Measurements from ENCODE around the gene ADGB. TPM values are rescaled to one million over a fixed set of nuclear protein-coding genes. Genes with fewer than 3 reads are reported as not detected.

The ADGB gene
- total and polyA plus RNA-seq, 2 donors (not counting 1 experiment from before 2014, with no cell fraction given): not detected

GRCh38 chr6:146767632-146768031 lies 168.9 kb downstream of the ADGB start:
- no peaks in the 10 kb centered on the region for H3K4me1 ChIP-seq (ENCODE audit: control insufficient read depth, extremely low read depth, insufficient read depth, low read length)
- H3K4me3 ChIP-seq (replicated peaks in 1 of 4; ENCODE audit: control extremely low read depth in 1 of 4, insufficient read depth in 1 of 4, low read depth in 3 of 4, low read length in 4 of 4): no peak overlapping the region
- TF ChIP-seq CTCF (conservative IDR thresholded peaks at IDR 0.05 in 1 of 2, IDR thresholded peaks at IDR 0.05 in 1 of 2; ENCODE audit: low read depth in 1 of 2, low read length in 2 of 2) (no peak), EZH2 (IDR thresholded peaks at IDR 0.05; ENCODE audit: low read length, missing control alignments) (no peak)
- H3K36me3 ChIP-seq (ENCODE audit: control insufficient read depth, insufficient read depth, low read length): no peaks in the 10 kb centered on the region
- no peak overlapping the region for H2AFZ ChIP-seq (ENCODE audit: low read length)
- no peak overlapping the region for H3K9ac ChIP-seq (ENCODE audit: insufficient read depth, low read length)
- no peaks in the 10 kb centered on the region for H3K9me3 ChIP-seq (ENCODE audit: control insufficient read depth, insufficient read depth, low read depth, low read length)
- no peaks in the 10 kb centered on the region for H3K27me3 ChIP-seq (ENCODE audit: control insufficient read depth, insufficient read depth, low read length)
- no peaks in the 10 kb centered on the region for H3K79me2 ChIP-seq (ENCODE audit: control insufficient read depth, insufficient read depth, low read length)
- no peaks in the 10 kb centered on the region for H4K20me1 ChIP-seq (ENCODE audit: control insufficient read depth, extremely low read depth, insufficient read depth, low read length)
- no peak overlapping the region for H3K27ac ChIP-seq (ENCODE audit: insufficient read depth, low read length)
- no peak overlapping the region for H3K4me2 ChIP-seq (ENCODE audit: extremely low read depth, insufficient read depth, low read length)
- no peak for DNase-seq (ENCODE audit: low read depth in 2 of 2)

- Histone ChIP-seq H2AFZ (ENCODE audit: low read length) (no peak overlapping the region), H3K79me2 (ENCODE audit: control insufficient read depth, insufficient read depth, low read length) (no peaks in the 10 kb centered on the region), H3K4me3 (replicated peaks in 1 of 4; ENCODE audit: control extremely low read depth in 1 of 4, insufficient read depth in 1 of 4, low read depth in 3 of 4, low read length in 4 of 4) (no peak overlapping the region), H3K4me1 (ENCODE audit: control insufficient read depth, extremely low read depth, insufficient read depth, low read length) (no peaks in the 10 kb centered on the region), H3K9ac (ENCODE audit: insufficient read depth, low read length) (no peak overlapping the region), H4K20me1 (ENCODE audit: control insufficient read depth, extremely low read depth, insufficient read depth, low read length) (no peaks in the 10 kb centered on the region), H3K27ac (ENCODE audit: insufficient read depth, low read length) (no peak overlapping the region), H3K9me3 (ENCODE audit: control insufficient read depth, insufficient read depth, low read depth, low read length) (no peaks in the 10 kb centered on the region), H3K4me2 (ENCODE audit: extremely low read depth, insufficient read depth, low read length) (no peak overlapping the region), H3K27me3 (ENCODE audit: control insufficient read depth, insufficient read depth, low read length) (no peaks in the 10 kb centered on the region), H3K36me3 (ENCODE audit: control insufficient read depth, insufficient read depth, low read length) (no peaks in the 10 kb centered on the region)
- TF ChIP-seq CTCF (conservative IDR thresholded peaks at IDR 0.05 in 1 of 2, IDR thresholded peaks at IDR 0.05 in 1 of 2; ENCODE audit: low read depth in 1 of 2, low read length in 2 of 2) (no peak), EZH2 (IDR thresholded peaks at IDR 0.05; ENCODE audit: low read length, missing control alignments) (no peak)
- no peak for DNase-seq (ENCODE audit: low read depth in 2 of 2)
These were observed 169.9 kb downstream of the ADGB start for GRCh38 chr6:146768722-146769121.

- no peak overlapping the region for H3K9ac ChIP-seq (ENCODE audit: insufficient read depth, low read length)
- H3K9me3 ChIP-seq (ENCODE audit: control insufficient read depth, insufficient read depth, low read depth, low read length): no peaks in the 10 kb centered on the region
- TF ChIP-seq CTCF (conservative IDR thresholded peaks at IDR 0.05 in 1 of 2, IDR thresholded peaks at IDR 0.05 in 1 of 2; ENCODE audit: low read depth in 1 of 2, low read length in 2 of 2) (no peak), EZH2 (IDR thresholded peaks at IDR 0.05; ENCODE audit: low read length, missing control alignments) (no peak)
- no peaks in the 10 kb centered on the region for H3K79me2 ChIP-seq (ENCODE audit: control insufficient read depth, insufficient read depth, low read length)
- H3K36me3 ChIP-seq (ENCODE audit: control insufficient read depth, insufficient read depth, low read length): no peaks in the 10 kb centered on the region
- no peaks in the 10 kb centered on the region for H4K20me1 ChIP-seq (ENCODE audit: control insufficient read depth, extremely low read depth, insufficient read depth, low read length)
- no peak for DNase-seq (ENCODE audit: low read depth in 2 of 2)
- no peaks in the 10 kb centered on the region for H3K27me3 ChIP-seq (ENCODE audit: control insufficient read depth, insufficient read depth, low read length)
- H3K27ac ChIP-seq (ENCODE audit: insufficient read depth, low read length): no peak overlapping the region
- H3K4me1 ChIP-seq (ENCODE audit: control insufficient read depth, extremely low read depth, insufficient read depth, low read length): no peaks in the 10 kb centered on the region
- no peak overlapping the region for H2AFZ ChIP-seq (ENCODE audit: low read length)
- H3K4me3 ChIP-seq (replicated peaks in 1 of 4; ENCODE audit: control extremely low read depth in 1 of 4, insufficient read depth in 1 of 4, low read depth in 3 of 4, low read length in 4 of 4): no peak overlapping the region
- H3K4me2 ChIP-seq (ENCODE audit: extremely low read depth, insufficient read depth, low read length): no peak overlapping the region
These were observed 171.6 kb downstream of the ADGB start for GRCh38 chr6:146770275-146770964.

Measured in fibroblast of lung (primary cell).